ENCODE data around the gene USP40. TPM values are rescaled to one million over a fixed set of nuclear protein-coding genes. Genes with fewer than 3 reads are reported as not detected.

USP40 gene
- total RNA-seq, 1 donor from 2014 or later: 32.9 TPM

DNA sequence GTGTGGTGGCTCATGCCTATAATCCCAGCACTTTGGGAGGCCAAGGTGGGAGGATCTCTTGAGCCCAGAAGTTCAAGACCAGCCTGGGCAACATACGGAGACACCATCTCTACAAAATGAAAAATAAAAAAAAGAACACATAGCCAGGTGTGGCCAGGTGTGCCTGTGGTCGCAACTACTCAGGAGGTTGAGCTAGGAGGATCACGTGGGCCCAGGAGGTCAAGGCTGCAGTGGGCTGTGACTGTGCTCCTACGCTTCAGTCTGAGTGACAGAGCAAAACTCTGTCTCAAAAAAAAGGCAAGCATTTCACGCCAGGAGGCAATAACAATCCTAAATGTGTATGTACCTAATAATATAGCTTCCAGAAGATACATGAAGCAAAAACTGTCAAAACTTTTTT, 27.8 kb downstream of the USP40 start:
- Mint-ChIP-seq H3K4me3 (no peak overlapping the region), H3K36me3 (peaks cover 8% of the 10 kb centered on the region), H3K9me3 (no peaks in the 10 kb centered on the region), H3K27me3 (ENCODE audit: insufficient read depth, low read depth) (no peaks in the 10 kb centered on the region), H3K27ac (no peak overlapping the region), H3K4me1 (no peaks in the 10 kb centered on the region)
- no peak overlapping the region for H3K27ac ChIP-seq
- no peak overlapping the region for H2AFZ ChIP-seq (replicated peaks)
- no peaks in the 10 kb centered on the region for H3K79me2 ChIP-seq (ENCODE audit: low read depth)
- H3K4me3 ChIP-seq: no peak overlapping the region
- peaks cover 5% of the 10 kb centered on the region for H3K4me1 ChIP-seq
- DNase-seq (ENCODE audit: low spot score): no peak
- no peaks in the 10 kb centered on the region for H3K36me3 ChIP-seq
- H3K9me3 ChIP-seq (ENCODE audit: low read depth): no peaks in the 10 kb centered on the region
- no peaks in the 10 kb centered on the region for H4K20me1 ChIP-seq (ENCODE audit: low read depth)
- TF ChIP-seq EZH2 (IDR thresholded peaks at IDR 0.05): no peak
- TF ChIP-seq, protein P1, sequence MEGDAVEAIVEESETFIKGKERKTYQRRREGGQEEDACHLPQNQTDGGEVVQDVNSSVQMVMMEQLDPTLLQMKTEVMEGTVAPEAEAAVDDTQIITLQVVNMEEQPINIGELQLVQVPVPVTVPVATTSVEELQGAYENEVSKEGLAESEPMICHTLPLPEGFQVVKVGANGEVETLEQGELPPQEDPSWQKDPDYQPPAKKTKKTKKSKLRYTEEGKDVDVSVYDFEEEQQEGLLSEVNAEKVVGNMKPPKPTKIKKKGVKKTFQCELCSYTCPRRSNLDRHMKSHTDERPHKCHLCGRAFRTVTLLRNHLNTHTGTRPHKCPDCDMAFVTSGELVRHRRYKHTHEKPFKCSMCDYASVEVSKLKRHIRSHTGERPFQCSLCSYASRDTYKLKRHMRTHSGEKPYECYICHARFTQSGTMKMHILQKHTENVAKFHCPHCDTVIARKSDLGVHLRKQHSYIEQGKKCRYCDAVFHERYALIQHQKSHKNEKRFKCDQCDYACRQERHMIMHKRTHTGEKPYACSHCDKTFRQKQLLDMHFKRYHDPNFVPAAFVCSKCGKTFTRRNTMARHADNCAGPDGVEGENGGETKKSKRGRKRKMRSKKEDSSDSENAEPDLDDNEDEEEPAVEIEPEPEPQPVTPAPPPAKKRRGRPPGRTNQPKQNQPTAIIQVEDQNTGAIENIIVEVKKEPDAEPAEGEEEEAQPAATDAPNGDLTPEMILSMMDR (IDR thresholded peaks at IDR 0.05): no peak
- TF ChIP-seq EZH2phosphoT487 (IDR thresholded peaks at IDR 0.05): no peak
- H3K4me2 ChIP-seq: no peak overlapping the region
- no peaks in the 10 kb centered on the region for H3K27me3 ChIP-seq
- H3F3A ChIP-seq (ENCODE audit: low read depth): no peaks in the 10 kb centered on the region
- H3K9ac ChIP-seq: no peak overlapping the region

DNA sequence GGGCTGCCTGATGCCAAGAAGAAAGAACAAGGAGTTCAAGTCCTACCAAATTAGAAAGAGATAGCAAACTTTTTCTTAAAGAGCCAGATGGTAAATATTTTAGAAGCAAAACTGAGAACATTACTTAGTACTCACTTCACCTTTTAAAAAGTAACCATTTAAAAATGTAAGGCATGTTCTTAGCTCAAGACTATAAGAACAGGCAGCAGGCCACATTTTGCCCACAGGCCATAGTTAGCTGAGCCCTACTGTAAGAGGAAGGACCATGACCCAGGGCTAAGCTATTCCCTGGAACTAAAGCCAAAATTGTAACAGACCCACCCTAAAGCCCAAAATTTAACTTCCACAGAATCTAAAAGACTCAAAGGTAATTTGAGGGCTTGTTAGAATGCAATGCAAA, 31.3 kb downstream of the USP40 start:
- Histone ChIP-seq H3K27me3 (no peaks in the 10 kb centered on the region), H3K4me1 (peaks cover 7% of the 10 kb centered on the region), H3K36me3 (no peaks in the 10 kb centered on the region), H3K4me2 (no peak overlapping the region), H3K9me3 (ENCODE audit: low read depth) (no peaks in the 10 kb centered on the region), H4K20me1 (ENCODE audit: low read depth) (no peaks in the 10 kb centered on the region), H3K79me2 (ENCODE audit: low read depth) (no peaks in the 10 kb centered on the region), H3K27ac (no peak overlapping the region), H3K4me3 (no peak overlapping the region), H3F3A (ENCODE audit: low read depth) (no peaks in the 10 kb centered on the region), H3K9ac (no peak overlapping the region), H2AFZ (replicated peaks) (no peak overlapping the region)
- Mint-ChIP-seq H3K9me3 (no peaks in the 10 kb centered on the region), H3K4me1 (no peaks in the 10 kb centered on the region), H3K36me3 (peaks cover 8% of the 10 kb centered on the region), H3K27me3 (ENCODE audit: insufficient read depth, low read depth) (no peaks in the 10 kb centered on the region), H3K4me3 (no peak overlapping the region), H3K27ac (no peak overlapping the region)
- no peak for DNase-seq (ENCODE audit: low spot score)
- TF ChIP-seq, protein P1 (IDR thresholded peaks at IDR 0.05): no peak
- TF ChIP-seq EZH2phosphoT487 (IDR thresholded peaks at IDR 0.05) (no peak), EZH2 (IDR thresholded peaks at IDR 0.05) (no peak)

DNA sequence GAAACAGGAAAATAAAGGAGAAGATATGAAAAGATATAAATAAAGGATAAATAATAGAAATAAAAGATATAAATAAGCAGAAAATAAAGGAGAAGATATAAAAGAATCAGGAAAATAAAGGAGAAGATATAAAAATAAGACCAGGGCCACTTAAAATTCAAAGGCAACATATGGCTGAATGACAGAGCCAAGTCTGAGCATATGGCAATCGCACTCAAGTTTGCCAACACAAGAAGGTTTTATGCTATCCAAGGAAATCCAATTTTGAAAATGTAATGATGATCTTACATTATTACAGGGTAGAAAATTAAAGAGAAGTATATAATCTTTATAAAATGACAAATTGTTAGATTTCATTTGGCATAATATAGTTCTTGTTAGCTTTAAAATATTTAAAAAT, 33.6 kb downstream of the USP40 start:
- Histone ChIP-seq H3K9ac (no peak overlapping the region), H3K27ac (no peak overlapping the region), H3K36me3 (no peaks in the 10 kb centered on the region), H4K20me1 (ENCODE audit: low read depth) (no peaks in the 10 kb centered on the region), H3F3A (ENCODE audit: low read depth) (no peaks in the 10 kb centered on the region), H3K79me2 (ENCODE audit: low read depth) (no peaks in the 10 kb centered on the region), H3K9me3 (ENCODE audit: low read depth) (no peaks in the 10 kb centered on the region), H3K27me3 (no peaks in the 10 kb centered on the region), H3K4me1 (peaks cover 7% of the 10 kb centered on the region), H2AFZ (replicated peaks) (no peak overlapping the region), H3K4me3 (no peak overlapping the region), H3K4me2 (no peak overlapping the region)
- Mint-ChIP-seq H3K9me3 (no peaks in the 10 kb centered on the region), H3K27ac (no peak overlapping the region), H3K27me3 (ENCODE audit: insufficient read depth, low read depth) (no peaks in the 10 kb centered on the region), H3K4me3 (no peak overlapping the region), H3K4me1 (no peaks in the 10 kb centered on the region), H3K36me3 (peaks cover 12% of the 10 kb centered on the region)
- TF ChIP-seq EZH2 (IDR thresholded peaks at IDR 0.05) (no peak), EZH2phosphoT487 (IDR thresholded peaks at IDR 0.05) (no peak)
- TF ChIP-seq, protein P1 (IDR thresholded peaks at IDR 0.05): no peak
- no peak for DNase-seq (ENCODE audit: low spot score)
